Measurements from ENCODE around the gene IFIT5.

GRCh38 chr10:89388806-89389205 is 25.6 kb upstream of the IFIT5 start:
- TF ChIP-seq, protein P1, sequence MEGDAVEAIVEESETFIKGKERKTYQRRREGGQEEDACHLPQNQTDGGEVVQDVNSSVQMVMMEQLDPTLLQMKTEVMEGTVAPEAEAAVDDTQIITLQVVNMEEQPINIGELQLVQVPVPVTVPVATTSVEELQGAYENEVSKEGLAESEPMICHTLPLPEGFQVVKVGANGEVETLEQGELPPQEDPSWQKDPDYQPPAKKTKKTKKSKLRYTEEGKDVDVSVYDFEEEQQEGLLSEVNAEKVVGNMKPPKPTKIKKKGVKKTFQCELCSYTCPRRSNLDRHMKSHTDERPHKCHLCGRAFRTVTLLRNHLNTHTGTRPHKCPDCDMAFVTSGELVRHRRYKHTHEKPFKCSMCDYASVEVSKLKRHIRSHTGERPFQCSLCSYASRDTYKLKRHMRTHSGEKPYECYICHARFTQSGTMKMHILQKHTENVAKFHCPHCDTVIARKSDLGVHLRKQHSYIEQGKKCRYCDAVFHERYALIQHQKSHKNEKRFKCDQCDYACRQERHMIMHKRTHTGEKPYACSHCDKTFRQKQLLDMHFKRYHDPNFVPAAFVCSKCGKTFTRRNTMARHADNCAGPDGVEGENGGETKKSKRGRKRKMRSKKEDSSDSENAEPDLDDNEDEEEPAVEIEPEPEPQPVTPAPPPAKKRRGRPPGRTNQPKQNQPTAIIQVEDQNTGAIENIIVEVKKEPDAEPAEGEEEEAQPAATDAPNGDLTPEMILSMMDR (IDR thresholded peaks at IDR 0.05; ENCODE audit: low read length), result no peak
- no peak for TF ChIP-seq EZH2 (IDR thresholded peaks at IDR 0.05; ENCODE audit: borderline replicate concordance, low read length)
